H1 (cell line): ENCODE results near the gene FBXO41. TPM values are rescaled to one million over a fixed set of nuclear protein-coding genes. Genes with fewer than 3 reads are reported as not detected.

ENCODE experiments used
- BACH1 ChIP-seq: IDR thresholded peaks from 2 replicates; pipeline ENCODE4 v1.6.1; 2012; ENCODE audit warnings: low read length, improper control_type of control experiment
- BRCA1 ChIP-seq: IDR thresholded peaks from 2 replicates; pipeline ENCODE4 v1.6.1; 2012; ENCODE audit warnings: low read depth, low read length, improper control_type of control experiment
- CBX8 ChIP-seq: fragments of 300-800, 300-1000 bp; sonication (generic); IDR thresholded peaks from 2 replicates; pipeline ENCODE4 v1.7.1; 2016; ENCODE audit warnings: low read depth, low read length, borderline replicate concordance
- CEBPB ChIP-seq: IDR thresholded peaks from 2 replicates; pipeline ENCODE4 v1.6.1; 2012; ENCODE audit warnings: low read depth, low read length
- CHD1 ChIP-seq: IDR thresholded peaks from 2 replicates; pipeline ENCODE4 v1.6.1; 2012; ENCODE audit warnings: low read depth, low read length, improper control_type of control experiment
- EZH2 ChIP-seq: fragments of 200-600 bp; sonication (generic); IDR thresholded peaks from 2 replicates; pipeline ENCODE4 v1.7.1; 2012; ENCODE audit warnings: low read depth, mild to moderate bottlenecking, moderate library complexity, low read length, inconsistent platforms; ENCODE audit not compliant: severe bottlenecking
- GABPA ChIP-seq: IDR thresholded peaks from 2 replicates; pipeline ENCODE4 v1.6.1; 2011; ENCODE audit warnings: mild to moderate bottlenecking, low read length, moderate library complexity, borderline replicate concordance; ENCODE audit not compliant: insufficient read depth
- NRF1 ChIP-seq: IDR thresholded peaks from 2 replicates; pipeline ENCODE4 v1.6.1; 2011; ENCODE audit warnings: mild to moderate bottlenecking, low read depth, low read length, improper control_type of control experiment
- POLR2A ChIP-seq, 2 experiments: IDR thresholded peaks; 1 replicate in 1 of 2; 2 replicates in 1 of 2; pipeline ENCODE4 v1.6.1; 2011; ENCODE audit warnings: low read depth in 2 of 2, low read length in 2 of 2, mild to moderate bottlenecking in 2 of 2; ENCODE audit errors: control extremely low read depth in 1 of 2
- RFX5 ChIP-seq: IDR thresholded peaks from 2 replicates; pipeline ENCODE4 v1.6.1; 2011; ENCODE audit warnings: low read depth, low read length, improper control_type of control experiment, borderline replicate concordance
- RNF2 ChIP-seq: fragments of 200-900, 300-1000 bp; sonication (generic); IDR thresholded peaks from 2 replicates; pipeline ENCODE4 v1.7.1; 2016; ENCODE audit warnings: borderline replicate concordance, low read depth, mild to moderate bottlenecking, antibody characterized with exemption, low read length; ENCODE audit not compliant: poor library complexity, severe bottlenecking; ENCODE audit errors: missing control alignments
- RXRA ChIP-seq: IDR thresholded peaks from 2 replicates; pipeline ENCODE4 v1.6.1; 2011; ENCODE audit warnings: low read depth, mild to moderate bottlenecking, low read length, moderate library complexity; ENCODE audit not compliant: insufficient read depth
- SAP30 ChIP-seq: fragments of 300-600 bp; sonication (generic); IDR thresholded peaks from 2 replicates; pipeline ENCODE4 v1.7.1; 2012; ENCODE audit warnings: low read length, moderate library complexity, mild to moderate bottlenecking, inconsistent platforms; ENCODE audit not compliant: insufficient read depth, insufficient replicate concordance
- SIN3A ChIP-seq, 2 experiments: IDR thresholded peaks in 1 of 2; conservative IDR thresholded peaks in 1 of 2; 2 replicates each; pipeline ENCODE4 v1.6.1; 2011 to 2012; ENCODE audit warnings: low read length in 2 of 2, improper control_type of control experiment in 1 of 2, low read depth in 1 of 2, mild to moderate bottlenecking in 1 of 2
- SIX5 ChIP-seq: IDR thresholded peaks from 2 replicates; pipeline ENCODE4 v1.6.1; 2011; ENCODE audit warnings: mild to moderate bottlenecking, low read depth, low read length
- SP2 ChIP-seq: IDR thresholded peaks from 2 replicates; pipeline ENCODE4 v1.6.1; 2012; ENCODE audit warnings: mild to moderate bottlenecking, low read length, inconsistent platforms
- SUZ12 ChIP-seq: fragments of 200-600 bp; sonication (generic); IDR thresholded peaks from 2 replicates; pipeline ENCODE4 v1.6.1; 2012; ENCODE audit warnings: mild to moderate bottlenecking, inconsistent platforms, low read length, moderate library complexity, mixed read lengths
- TCF12 ChIP-seq: IDR thresholded peaks from 2 replicates; pipeline ENCODE4 v1.6.1; 2011; ENCODE audit warnings: low read depth, mild to moderate bottlenecking, low read length
- ZNF274 ChIP-seq: IDR thresholded peaks from 2 replicates; pipeline ENCODE4 v1.7.0; 2012; ENCODE audit warnings: low read length, borderline replicate concordance; ENCODE audit errors: extremely low read depth
- polyA plus RNA-seq, 7 experiments: library from polyadenylated mRNA; depleted of rRNA in 3 of 7; stranded (reverse) in 5 of 7; unstranded in 2 of 7; fragments of >200 nt in 5 of 7; fragments of 200-250 nt in 2 of 7; gene quantifications; 1 replicate in 5 of 7; 2 replicates in 1 of 7; 4 replicates in 1 of 7; pipeline versions ENCODE4 v1.2.1 to v1.2.3, GENCODE V29; 2011 to 2013; ENCODE audit warnings: missing spikeins in 2 of 7, mixed read lengths in 2 of 7
- total RNA-seq: library from RNA; stranded (reverse); fragmentation: NEBNext Ultra II Directional; extraction: Animal tissue kit (Norgen Biotek cat#: 25700); gene quantifications from 2 replicates; pipeline ENCODE4 v1.2.1, GENCODE V29; 2021
- TF ChIP-seq, protein P1 (sequence below): IDR thresholded peaks from 2 replicates; pipeline ENCODE4 v1.6.1; 2012; ENCODE audit warnings: inconsistent platforms

The FBXO41 gene
- total and polyA plus RNA-seq, 2 of the 8 experiments (the other 6 are each of a cell fraction or from before 2014, with no cell fraction given) = 11.2 to 14.3 TPM

DNA sequence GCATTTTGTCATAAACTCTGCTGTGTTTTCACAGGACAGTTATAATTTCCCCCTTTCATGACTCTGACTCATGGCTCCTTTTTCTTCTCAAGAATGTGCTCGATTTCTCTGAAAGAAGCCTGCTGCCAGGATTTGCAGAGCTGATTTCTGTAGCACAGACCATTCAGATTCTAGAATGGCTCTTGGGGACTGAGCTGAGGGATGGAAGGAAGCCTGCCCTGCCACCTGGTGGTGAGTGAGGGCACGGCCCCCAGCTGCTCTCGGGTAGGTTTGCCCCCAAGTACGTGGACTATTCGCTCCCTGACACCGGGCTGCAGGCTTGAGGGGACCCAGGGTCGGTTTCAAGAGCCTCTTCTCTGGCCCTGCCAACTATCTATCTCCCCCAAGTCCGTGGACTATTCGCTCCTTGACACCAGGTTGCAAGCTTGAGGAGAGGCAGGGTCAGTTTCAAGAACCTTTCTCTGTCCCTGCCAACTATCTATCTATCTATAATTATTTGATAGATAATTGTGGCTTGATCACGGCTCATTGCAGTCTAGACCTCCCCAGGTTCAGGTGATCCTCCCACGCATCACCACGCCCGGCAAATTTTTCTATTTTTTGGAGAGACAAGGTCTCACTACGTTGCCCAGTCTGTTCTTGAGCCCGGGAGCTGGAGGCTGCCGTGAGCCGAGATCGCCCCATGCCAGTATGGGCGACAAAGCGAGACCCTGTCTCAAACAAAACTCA, 71.7 kb downstream of the FBXO41 start (continued):
- TF ChIP-seq EZH2 (peak; percentile 16), SIN3A (conservative IDR thresholded peaks at IDR 0.05 in 1 of 2, IDR thresholded peaks at IDR 0.05 in 1 of 2; ENCODE audit: low read depth in 1 of 2, low read length in 2 of 2) (no peak), SAP30 (no peak), NRF1 (no peak), SP2 (no peak), RXRA (no peak), BRCA1 (no peak), SIX5 (no peak), CEBPB (no peak), POLR2A (IDR thresholded peaks at IDR 0.05; ENCODE audit: control extremely low read depth in 1 of 2, low read depth in 2 of 2, low read length in 2 of 2) (no peak), CHD1 (no peak), RFX5 (no peak), TCF12 (0 out of 2 replicates have a peak, but pooled peaks have one; percentile 34), CBX8 (no peak), RNF2 (no peak), BACH1 (no peak), SUZ12 (no peak), ZNF274 (no peak), GABPA (no peak)
- TF ChIP-seq, protein P1, sequence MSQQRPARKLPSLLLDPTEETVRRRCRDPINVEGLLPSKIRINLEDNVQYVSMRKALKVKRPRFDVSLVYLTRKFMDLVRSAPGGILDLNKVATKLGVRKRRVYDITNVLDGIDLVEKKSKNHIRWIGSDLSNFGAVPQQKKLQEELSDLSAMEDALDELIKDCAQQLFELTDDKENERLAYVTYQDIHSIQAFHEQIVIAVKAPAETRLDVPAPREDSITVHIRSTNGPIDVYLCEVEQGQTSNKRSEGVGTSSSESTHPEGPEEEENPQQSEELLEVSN = no peak
